Skin of body (tissue), 2 donors: ENCODE results near the gene GAB2. TPM values are rescaled to one million over a fixed set of nuclear protein-coding genes. Genes with fewer than 3 reads are reported as not detected.

Experiments
- DNase-seq: peaks from one replicate; lab custom pipeline; 2025; lab: John Stamatoyannopoulos, UW
- total RNA-seq: library from RNA; depleted of rRNA; stranded (reverse); fragments of >200 nt; gene quantifications from one replicate; pipeline ENCODE4 v1.2.3, GENCODE V29; 2014

The GAB2 gene
- total RNA-seq, 1 donor from 2014 or later, result 10.9 TPM

DNA sequence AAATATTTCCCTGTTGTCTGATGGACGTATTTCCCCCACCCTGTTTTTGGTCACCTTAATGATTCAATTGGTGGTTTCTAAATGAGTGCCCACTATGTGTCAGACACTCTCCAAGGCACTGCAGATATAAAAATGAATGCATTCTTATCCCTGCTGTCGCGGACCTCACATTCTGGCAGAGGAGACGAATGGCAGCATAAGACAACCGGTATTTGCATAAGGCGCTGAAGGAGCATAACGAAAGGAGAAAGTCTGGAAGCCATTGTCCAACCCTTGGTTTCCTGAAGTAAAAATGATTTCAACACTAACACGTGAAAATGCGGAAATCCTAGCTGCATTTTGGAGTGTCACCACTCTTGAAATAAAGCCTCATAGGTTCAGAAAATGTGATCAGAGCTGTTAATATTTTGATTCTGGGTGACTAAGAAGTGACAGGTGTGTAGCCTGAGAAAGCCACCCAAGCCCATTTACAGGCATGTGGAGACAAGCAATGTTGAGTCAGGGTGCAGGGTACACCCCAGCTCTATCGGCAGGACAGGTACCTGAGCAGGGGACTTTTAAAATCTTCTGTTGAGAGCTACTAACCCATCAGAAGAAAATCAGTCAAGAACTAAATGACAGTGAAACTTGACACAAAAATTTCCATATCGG lies 10.1 kb upstream of the GAB2 start:
- no peak for DNase-seq

DNA sequence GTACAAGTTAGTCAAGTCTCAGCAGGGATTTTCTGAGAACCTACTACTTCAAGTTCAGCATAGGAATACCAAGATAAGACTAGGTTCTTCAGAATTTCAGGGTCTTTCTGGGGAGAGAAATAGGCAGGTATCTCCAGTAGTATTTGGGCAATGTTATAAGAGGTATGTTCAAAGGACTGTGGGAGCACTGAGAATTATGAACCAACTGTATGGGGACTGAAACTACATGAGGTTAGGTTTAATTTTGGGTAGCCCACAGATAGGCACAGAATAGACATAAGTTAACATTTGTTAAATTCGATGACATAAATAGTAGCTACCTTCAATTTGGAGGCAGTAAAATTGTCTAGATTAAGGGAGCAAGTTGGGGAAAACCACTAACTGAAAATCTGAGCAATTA lies 9.2 kb upstream of the GAB2 start:
- DNase-seq, result no peak

- no peak for DNase-seq
These were observed 7.9 kb upstream of the GAB2 start for GRCh38 chr11:78425399-78426070.

DNA sequence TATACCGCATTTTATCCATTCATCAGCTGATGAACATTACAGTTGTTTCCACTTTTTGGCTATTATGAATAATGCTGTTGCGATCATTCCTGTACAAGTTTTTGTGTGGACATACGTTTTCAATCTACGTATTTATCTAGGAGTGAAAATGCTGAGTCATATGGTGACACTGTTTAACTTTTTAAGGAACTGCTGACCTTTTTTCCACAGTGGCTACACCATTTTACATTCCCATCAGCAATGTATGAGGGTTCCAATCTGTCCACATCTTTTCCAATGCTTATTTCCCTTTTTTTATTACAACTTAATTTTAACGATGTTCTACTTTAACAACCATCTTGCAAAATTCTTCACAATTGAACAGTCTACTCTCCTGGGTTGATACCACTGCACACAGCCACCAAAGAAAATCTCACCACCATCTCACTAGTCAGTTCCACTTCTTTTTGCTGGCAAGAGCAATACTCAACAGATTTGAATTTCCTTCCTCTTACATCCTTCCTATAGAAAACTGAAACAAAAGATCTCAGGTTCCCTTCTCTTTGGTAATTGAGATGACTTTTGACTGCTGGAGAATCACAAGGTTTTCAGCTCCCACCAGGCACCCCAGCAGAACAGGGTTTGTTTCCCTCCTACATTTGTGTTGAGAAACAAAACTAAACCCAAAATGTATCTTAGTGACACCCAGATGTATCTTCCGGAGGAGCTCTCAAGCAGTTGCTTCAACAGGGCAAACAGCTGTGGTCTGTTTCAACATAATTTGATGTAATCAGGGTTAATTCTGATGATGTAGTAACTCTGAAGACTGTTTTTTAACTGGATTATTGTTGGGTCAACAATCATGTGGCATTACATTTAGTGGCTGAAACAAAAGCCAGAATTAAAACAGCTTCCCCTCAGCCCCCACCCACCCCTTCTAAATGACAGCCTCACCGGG lies 7.0 kb upstream of the GAB2 start:
- DNase-seq, result no peak

- DNase-seq, result no peak
These were observed 5.6 kb upstream of the GAB2 start for GRCh38 chr11:78423241-78423640.

- no peak for DNase-seq
These were observed 3.2 kb upstream of the GAB2 start for GRCh38 chr11:78420796-78421209.

DNA sequence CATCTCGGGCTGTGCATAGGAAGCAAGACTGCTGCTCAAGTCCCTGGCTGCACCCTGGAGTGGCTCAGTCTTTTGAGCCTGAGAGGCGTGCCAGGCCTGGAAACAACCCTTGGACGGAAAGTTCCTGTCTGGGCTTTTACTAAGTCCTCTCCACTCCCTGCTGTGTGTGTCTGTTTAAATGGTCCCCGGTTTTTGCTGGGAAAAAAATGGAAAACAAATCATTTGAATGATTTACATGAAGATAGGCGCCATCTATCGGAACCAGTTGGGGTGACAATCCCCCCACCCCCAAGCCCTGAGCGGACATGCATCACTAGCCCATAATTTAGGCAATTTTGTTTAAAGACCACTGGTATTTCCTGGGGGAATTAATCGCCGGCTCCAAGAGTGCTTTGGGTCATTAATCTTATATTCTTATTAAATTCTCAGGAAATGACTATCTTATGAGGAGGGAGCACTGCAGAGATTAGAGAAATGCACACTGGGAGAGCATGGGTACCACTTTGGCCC lies 2.7 kb upstream of the GAB2 start:
- peak; percentile 58 for DNase-seq

DNA sequence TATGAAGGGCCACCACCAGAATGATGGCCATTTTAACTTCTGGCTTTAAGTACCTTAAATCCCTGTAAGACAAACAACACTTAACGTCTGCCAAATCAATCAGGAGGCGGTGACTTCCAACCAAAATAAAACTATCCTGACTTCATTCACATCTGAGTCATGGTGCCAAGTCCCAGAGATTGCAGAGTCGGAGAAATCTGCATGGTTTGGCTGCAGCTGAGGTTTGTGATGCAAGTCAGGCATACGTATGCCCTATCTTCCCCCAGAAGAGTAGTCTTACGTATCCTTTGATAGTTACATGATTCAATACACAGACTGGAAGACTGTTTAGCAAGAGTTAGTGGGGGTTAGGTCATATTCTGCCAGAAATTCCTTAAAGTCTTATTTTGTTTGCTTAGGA lies 1.7 kb upstream of the GAB2 start:
- peak; percentile 58 for DNase-seq

DNA sequence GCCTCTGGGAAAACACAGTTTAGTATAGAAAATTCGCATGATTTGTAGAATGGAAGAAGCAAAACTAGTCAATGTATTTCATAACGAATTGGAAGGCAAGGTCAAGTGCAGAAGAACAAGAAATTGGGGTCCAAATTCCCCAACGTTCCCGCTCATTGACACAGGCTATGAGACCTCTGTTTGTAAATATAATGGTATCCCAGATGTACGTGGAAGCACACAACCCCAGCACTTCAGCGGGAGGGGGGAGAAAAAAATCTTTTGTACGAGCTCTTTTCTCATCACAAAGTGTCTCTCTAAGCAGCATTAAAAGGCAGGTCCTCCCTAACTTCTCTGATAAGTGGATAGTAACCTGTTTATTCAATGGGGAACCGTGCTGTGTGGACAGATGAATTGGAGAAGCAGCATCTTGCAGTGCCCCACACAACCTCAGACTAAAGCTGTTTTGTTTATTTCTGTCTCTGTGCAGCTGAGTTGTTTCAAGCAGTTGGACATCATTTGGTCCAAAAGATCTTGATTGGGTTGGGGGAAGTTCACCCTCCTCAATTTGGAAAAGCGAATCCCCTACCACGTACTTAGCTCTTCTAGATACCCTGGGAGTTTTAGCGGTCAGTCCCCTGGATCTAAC lies 1.1 kb upstream of the GAB2 start:
- DNase-seq, result peak; percentile 31

DNA sequence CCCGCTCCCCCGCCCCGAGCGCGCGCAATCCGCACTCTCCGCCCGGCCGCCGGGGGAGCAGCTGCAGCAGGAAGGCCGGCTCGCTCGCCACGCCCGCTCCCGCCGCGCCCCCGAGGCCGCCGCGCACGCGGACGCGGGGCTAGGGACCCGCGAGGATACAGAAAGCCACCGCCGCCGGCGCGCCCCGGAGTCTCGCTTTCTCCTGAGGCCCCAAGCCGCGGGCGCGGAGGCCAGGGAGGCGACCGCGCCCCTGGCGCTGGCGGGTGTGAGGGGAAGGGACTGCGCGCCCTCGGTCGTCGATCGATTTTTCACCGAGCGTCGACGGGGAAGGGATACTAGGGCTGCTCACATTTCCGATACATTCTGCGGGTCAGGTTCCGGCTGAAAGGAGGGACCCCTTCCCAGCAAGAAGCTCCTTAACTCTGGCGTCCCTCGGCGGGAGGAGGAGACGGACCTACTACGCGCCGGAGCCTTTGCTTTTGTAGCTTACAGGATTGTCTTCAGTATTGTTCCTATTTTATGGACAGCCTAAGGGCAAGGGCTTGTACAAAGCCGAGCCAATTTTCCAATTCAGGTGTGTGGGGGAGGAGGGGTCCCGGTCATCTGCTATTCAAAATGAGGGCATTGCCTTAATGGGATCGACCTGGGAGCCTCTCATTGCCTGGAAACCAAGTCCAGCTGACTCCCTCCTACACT lies 416 bp upstream of the GAB2 start:
- peak; percentile 65 for DNase-seq

GRCh38 chr11:78416285-78417174 lies 1.1 kb downstream of the GAB2 start:
- peak; percentile 80 for DNase-seq

DNA sequence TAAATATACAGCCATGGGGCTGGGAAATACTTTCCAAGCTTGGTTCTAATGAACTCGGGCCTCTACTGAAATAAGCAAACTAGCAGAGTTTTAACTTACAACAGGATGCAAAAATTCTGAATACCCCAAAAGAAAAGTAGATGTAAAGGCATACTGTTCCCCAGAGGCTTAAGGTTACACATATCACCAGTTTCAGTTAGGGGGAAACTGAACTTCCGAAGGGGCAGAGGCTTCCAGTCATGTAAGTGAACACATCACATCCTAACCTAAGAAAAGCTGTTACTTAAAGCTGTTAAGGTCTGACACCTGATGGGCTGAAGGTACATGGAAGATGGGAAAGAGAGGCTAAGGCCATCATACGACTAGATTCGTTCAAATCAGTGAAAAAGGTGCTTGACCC lies 2.3 kb downstream of the GAB2 start:
- no peak for DNase-seq

DNA sequence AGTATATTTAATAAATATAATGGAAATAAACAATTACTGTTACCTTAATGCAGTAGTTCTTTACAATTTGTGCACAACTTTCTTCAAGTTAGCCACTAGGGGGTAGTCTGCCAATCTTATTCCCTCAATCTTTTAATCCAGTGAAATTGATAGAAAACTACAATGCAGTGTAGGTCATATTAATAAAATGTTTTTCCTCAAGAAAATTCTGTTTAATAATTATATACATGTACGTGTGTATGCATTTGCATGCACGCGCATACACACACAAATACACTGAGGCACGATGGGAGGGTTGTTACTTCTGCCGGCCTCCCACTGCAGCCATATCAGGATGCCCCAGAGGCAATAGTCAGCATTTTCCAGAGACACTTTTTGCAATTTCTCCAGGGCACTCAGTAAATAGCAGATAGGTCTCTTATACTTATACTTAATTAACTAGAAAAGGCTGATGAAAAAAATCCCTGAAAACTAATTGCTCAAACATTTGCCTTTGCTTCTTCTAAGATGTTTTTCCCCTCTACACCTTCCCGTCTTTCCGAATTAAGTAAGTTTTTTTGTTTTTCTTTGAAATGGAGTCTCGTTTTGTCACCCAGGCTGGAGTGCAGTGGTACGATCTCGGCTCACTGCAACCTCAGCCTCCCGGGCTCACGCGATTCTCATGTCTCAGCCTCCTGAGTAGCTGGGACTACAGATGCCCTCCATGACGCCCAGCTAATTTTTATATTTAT lies 3.1 kb downstream of the GAB2 start:
- DNase-seq, result no peak

DNA sequence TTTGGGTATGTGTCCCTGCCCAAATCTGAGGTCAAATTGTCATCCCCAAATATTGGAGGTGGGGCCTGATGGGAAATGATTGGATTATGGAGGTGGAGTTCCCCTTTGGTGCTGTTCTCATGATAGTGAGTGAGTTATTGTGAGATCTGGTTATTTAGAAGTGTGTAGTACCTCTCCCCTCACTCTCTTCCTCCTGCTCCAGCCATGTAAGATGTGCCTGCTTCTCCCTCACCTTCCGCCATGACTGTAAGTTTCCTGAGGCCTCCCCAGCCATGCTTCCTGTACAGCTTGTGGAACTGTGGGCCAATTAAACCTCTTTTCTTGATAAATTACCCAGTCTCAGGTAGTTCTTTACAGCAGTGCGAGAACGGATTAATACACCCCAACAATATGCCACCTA lies 9.0 kb downstream of the GAB2 start:
- DNase-seq, result no peak

DNA sequence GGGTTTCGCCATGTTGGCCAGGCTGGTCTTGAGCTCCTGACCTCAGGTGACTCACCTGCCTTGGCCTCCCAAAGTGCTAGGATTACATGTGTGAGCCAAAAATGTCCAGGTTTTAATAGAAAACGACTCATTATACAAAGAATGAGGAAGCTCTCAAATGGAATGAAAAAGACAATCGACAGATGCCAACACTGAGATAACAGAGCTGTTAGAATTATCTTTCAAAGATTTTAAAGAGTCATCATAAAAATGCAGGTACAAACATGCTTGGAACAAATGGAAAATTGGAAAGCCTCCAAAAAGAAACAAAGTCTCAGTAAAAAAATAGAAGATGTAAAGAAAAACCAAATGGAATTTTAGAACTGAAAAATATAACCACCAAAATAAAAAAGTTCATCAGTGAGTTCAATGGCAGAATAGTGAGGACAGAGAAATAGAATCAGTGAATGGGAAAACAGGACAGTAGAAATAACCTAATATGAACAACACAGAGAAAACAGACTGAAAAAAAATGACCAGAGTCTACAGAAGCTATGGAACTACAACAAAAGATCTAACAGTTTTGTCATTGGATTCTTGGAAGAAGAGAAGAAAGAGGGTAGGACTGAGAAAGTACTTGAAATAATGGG lies 10.9 kb downstream of the GAB2 start:
- no peak for DNase-seq

DNA sequence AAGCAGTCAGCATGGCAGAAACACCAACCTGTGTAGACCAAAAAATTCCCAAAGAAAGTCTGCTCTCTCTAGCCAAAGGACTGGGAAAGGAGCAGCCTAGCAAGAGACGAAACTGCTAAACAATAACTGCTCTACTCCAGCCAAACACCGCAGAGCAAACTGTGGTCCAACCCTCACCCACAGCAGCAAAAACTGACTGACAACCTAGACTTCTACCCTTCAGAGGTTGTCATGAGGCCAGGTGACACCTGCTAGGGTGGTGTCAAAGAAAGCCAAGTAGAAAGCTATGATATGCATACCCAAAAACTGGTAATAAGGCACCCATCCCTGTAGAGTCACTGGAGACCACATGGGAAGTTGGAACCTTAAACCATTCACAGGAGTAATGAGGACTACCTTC lies 11.8 kb downstream of the GAB2 start:
- no peak for DNase-seq

DNA sequence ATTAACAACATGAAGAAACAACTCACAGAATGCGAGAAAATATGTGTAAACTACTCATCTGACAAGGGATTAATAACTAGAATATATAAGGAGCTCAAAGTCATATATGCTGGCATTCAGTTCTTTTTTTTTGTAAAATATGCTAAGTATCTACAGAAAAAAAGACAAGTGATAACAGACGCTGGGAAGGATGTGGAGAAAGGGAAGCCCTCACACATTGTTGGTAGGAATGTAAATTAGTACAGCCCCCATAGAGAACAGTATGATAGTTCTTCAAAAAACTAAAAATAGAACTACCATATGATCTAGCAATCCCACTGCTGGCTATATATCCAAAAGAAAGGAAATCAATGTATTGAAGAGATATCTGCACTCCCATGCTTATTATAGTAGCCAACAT lies 13.8 kb downstream of the GAB2 start:
- DNase-seq, result no peak

GRCh38 chr11:78402847-78403246 lies 14.8 kb downstream of the GAB2 start:
- no peak for DNase-seq

GRCh38 chr11:78400702-78401101 lies 16.9 kb downstream of the GAB2 start:
- no peak for DNase-seq
